Nephron (organoid): ENCODE measurements around the gene ITGA2.

Experiments
- H3K27ac Mint-ChIP-seq, 3 experiments: 2 replicates each; pipeline ENCODE4 v1.8.0; 2020; ENCODE audit warnings: mixed read lengths in 3 of 3, mild to moderate bottlenecking in 2 of 3, moderate library complexity in 1 of 3
- H3K27me3 Mint-ChIP-seq: 2 replicates; pipeline ENCODE4 v1.8.0; 2021; ENCODE audit warnings: low read depth, mild to moderate bottlenecking, moderate library complexity, mixed read lengths
- H3K36me3 Mint-ChIP-seq: 2 replicates; pipeline ENCODE4 v1.8.0; 2020; ENCODE audit warnings: low read depth, mixed read lengths
- H3K4me1 Mint-ChIP-seq: 2 replicates; pipeline ENCODE4 v1.8.0; 2020; ENCODE audit warnings: mixed read lengths
- H3K4me3 Mint-ChIP-seq, 3 experiments: 2 replicates each; pipeline ENCODE4 v1.8.0; 2020; ENCODE audit warnings: mild to moderate bottlenecking in 3 of 3, mixed read lengths in 3 of 3, moderate library complexity in 2 of 3
- H3K9me3 Mint-ChIP-seq: 2 replicates; pipeline ENCODE4 v1.8.0; 2020; ENCODE audit warnings: mixed read lengths
- CTCF ChIP-seq, 3 experiments: fragments of 200-600 bp; sonication (generic); IDR thresholded peaks; one replicate each; pipeline ENCODE4 v1.5.0; 2021; ENCODE audit warnings: antibody characterized with exemption in 3 of 3; ENCODE audit not compliant: unreplicated experiment in 3 of 3

The ITGA2 gene

GRCh38 chr5:53053364-53053763 lies 64.2 kb downstream of the ITGA2 start:
- Mint-ChIP-seq H3K4me3 (no peak overlapping the region), H3K27me3 (no peaks in the 10 kb centered on the region), H3K4me1 (no peaks in the 10 kb centered on the region), H3K27ac (no peak overlapping the region), H3K36me3 (no peaks in the 10 kb centered on the region), H3K9me3 (no peaks in the 10 kb centered on the region)
- TF ChIP-seq CTCF (IDR thresholded peaks at IDR 0.05; ENCODE audit: unreplicated experiment in 3 of 3) = no peak

GRCh38 chr5:53055365-53055764 lies 66.2 kb downstream of the ITGA2 start:
- H3K36me3 Mint-ChIP-seq = no peaks in the 10 kb centered on the region
- no peak overlapping the region for H3K4me3 Mint-ChIP-seq
- H3K27me3 Mint-ChIP-seq = no peaks in the 10 kb centered on the region
- no peaks in the 10 kb centered on the region for H3K9me3 Mint-ChIP-seq
- H3K4me1 Mint-ChIP-seq = no peaks in the 10 kb centered on the region
- H3K27ac Mint-ChIP-seq = no peak overlapping the region
- TF ChIP-seq CTCF (IDR thresholded peaks at IDR 0.05; ENCODE audit: unreplicated experiment in 3 of 3) = no peak

- no peaks in the 10 kb centered on the region for H3K9me3 Mint-ChIP-seq
- H3K4me1 Mint-ChIP-seq = no peaks in the 10 kb centered on the region
- H3K27me3 Mint-ChIP-seq = no peaks in the 10 kb centered on the region
- no peaks in the 10 kb centered on the region for H3K36me3 Mint-ChIP-seq
- no peak overlapping the region for H3K4me3 Mint-ChIP-seq
- TF ChIP-seq CTCF (IDR thresholded peaks at IDR 0.05; ENCODE audit: unreplicated experiment in 3 of 3) = no peak
- H3K27ac Mint-ChIP-seq = no peak overlapping the region
Observed at GRCh38 chr5:53059281-53059680, 70.1 kb downstream of the ITGA2 start.

GRCh38 chr5:53063176-53063575 lies 74.0 kb downstream of the ITGA2 start:
- Mint-ChIP-seq H3K4me3 (no peak overlapping the region), H3K36me3 (no peaks in the 10 kb centered on the region), H3K27ac (no peak overlapping the region), H3K27me3 (no peaks in the 10 kb centered on the region), H3K4me1 (no peaks in the 10 kb centered on the region), H3K9me3 (no peaks in the 10 kb centered on the region)
- no peak for TF ChIP-seq CTCF (IDR thresholded peaks at IDR 0.05; ENCODE audit: unreplicated experiment in 3 of 3)

- Mint-ChIP-seq H3K36me3 (no peaks in the 10 kb centered on the region), H3K27me3 (no peaks in the 10 kb centered on the region), H3K27ac (no peak overlapping the region), H3K4me3 (no peak overlapping the region), H3K9me3 (no peaks in the 10 kb centered on the region), H3K4me1 (no peaks in the 10 kb centered on the region)
- no peak for TF ChIP-seq CTCF (IDR thresholded peaks at IDR 0.05; ENCODE audit: unreplicated experiment in 3 of 3)
Observed at GRCh38 chr5:53063791-53064190, 74.6 kb downstream of the ITGA2 start.

GRCh38 chr5:53066088-53066487 lies 76.9 kb downstream of the ITGA2 start:
- Mint-ChIP-seq H3K9me3 (no peaks in the 10 kb centered on the region), H3K27ac (no peak overlapping the region), H3K4me3 (no peak overlapping the region), H3K4me1 (peaks cover 2% of the 10 kb centered on the region), H3K27me3 (no peaks in the 10 kb centered on the region), H3K36me3 (no peaks in the 10 kb centered on the region)
- TF ChIP-seq CTCF (IDR thresholded peaks at IDR 0.05; ENCODE audit: unreplicated experiment in 3 of 3) = no peak
